Testis (tissue), 3 donors: Measurements from ENCODE around the gene THNSL1. TPM values are rescaled to one million over a fixed set of nuclear protein-coding genes. Genes with fewer than 3 reads are reported as not detected.

ENCODE experiments used
- DNase-seq: peaks from one replicate; pipeline ENCODE4 v3.0.0-alpha.2; 2019
- H3K27ac ChIP-seq, 2 donors: fragments of 200-600 bp; sonication (generic); one replicate each; pipeline ENCODE4 v1.5.1; 2019
- H3K27me3 ChIP-seq: fragments of 200-600 bp; sonication (generic); one replicate; pipeline ENCODE4 v1.5.1; 2019
- H3K36me3 ChIP-seq: fragments of 200-600 bp; sonication (generic); one replicate; pipeline ENCODE4 v1.5.1; 2017; ENCODE audit warnings: low read depth; ENCODE audit errors: missing control alignments
- H3K4me1 ChIP-seq: fragments of 200-600 bp; sonication (generic); one replicate; pipeline ENCODE4 v1.5.1; 2019
- H3K4me3 ChIP-seq, 2 donors: fragments of 200-600 bp; sonication (generic); one replicate each; pipeline ENCODE4 v1.5.1; 2017 to 2019
- H3K9me3 ChIP-seq: fragments of 200-600 bp; sonication (generic); one replicate; pipeline ENCODE4 v1.5.1; 2017
- POLR2A ChIP-seq: fragments of 450-650 bp; IDR thresholded peaks from one replicate; pipeline ENCODE4 v1.6.1; 2017; ENCODE audit warnings: antibody characterized with exemption, mild to moderate bottlenecking, moderate library complexity
- WGBS, 2 donors: methylation state at CpG; one replicate each; pipeline ENCODE4 v1.1.5; 2018; 5-methylcytosine and 5-hydroxymethylcytosine counted together
- intact Hi-C: fragments of 100-400 bp; cut with DNase I; formaldehyde crosslinking; loops from one replicate; pipeline ENCODE4 v1.15.1; 2023; ENCODE audit warnings: low total_unique reads
- polyA plus RNA-seq: library from polyadenylated mRNA; stranded (reverse); fragments of 350-450 nt; fragmentation: Illumina TruSeq; extraction: RNeasy Lipid Tissue Mini Kit (QIAGEN cat#74804); gene quantifications from one replicate; pipeline ENCODE4 v1.2.3, GENCODE V29; 2014; ENCODE audit warnings: low read depth, low replicate concordance; ENCODE audit not compliant: insufficient read depth
- total RNA-seq, 2 donors: library from RNA; depleted of rRNA; stranded (reverse); fragments of >200 nt; gene quantifications; one replicate each; pipeline ENCODE4 v1.2.3, GENCODE V29; 2016
- TF ChIP-seq, protein P1 (sequence below), 3 experiments: fragments of 450-650 bp in 2 of 3; fragments of 200-600 bp in 1 of 3; sonication (generic) in 1 of 3; IDR thresholded peaks; one replicate each; pipeline ENCODE4 v1.5.1; 2016 to 2019; ENCODE audit warnings: antibody characterized with exemption in 3 of 3, mild to moderate bottlenecking in 2 of 3, moderate library complexity in 1 of 3

The THNSL1 gene
- total and polyA plus RNA-seq, 3 donors from 2014 or later = 6.7 to 9.6 (median 9.6) TPM

DNA sequence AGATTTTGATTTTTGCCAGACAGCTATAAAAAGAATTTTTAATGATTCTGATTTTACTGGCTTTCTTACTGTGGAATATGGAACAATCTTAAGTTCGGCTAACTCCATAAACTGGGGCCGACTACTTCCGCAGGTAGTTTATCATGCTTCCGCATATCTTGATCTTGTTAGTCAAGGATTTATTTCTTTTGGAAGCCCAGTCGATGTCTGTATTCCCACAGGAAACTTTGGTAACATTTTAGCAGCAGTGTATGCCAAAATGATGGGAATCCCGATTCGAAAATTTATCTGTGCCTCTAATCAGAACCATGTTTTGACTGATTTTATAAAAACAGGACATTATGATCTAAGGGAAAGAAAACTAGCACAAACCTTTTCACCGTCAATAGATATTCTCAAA is 8.1 kb downstream of the THNSL1 start:
- Histone ChIP-seq H3K36me3 (no peaks in the 10 kb centered on the region), H3K4me1 (no peaks in the 10 kb centered on the region), H3K27ac (no peak overlapping the region), H3K27me3 (no peaks in the 10 kb centered on the region), H3K9me3 (no peaks in the 10 kb centered on the region), H3K4me3 (no peak overlapping the region)
- intact Hi-C loops = no loop called here
- 84 to 87% methylated on average over 8 of the region's 8 CpGs for WGBS, 2 donors
- no peak for DNase-seq
- no peak for TF ChIP-seq POLR2A
- TF ChIP-seq, protein P1, sequence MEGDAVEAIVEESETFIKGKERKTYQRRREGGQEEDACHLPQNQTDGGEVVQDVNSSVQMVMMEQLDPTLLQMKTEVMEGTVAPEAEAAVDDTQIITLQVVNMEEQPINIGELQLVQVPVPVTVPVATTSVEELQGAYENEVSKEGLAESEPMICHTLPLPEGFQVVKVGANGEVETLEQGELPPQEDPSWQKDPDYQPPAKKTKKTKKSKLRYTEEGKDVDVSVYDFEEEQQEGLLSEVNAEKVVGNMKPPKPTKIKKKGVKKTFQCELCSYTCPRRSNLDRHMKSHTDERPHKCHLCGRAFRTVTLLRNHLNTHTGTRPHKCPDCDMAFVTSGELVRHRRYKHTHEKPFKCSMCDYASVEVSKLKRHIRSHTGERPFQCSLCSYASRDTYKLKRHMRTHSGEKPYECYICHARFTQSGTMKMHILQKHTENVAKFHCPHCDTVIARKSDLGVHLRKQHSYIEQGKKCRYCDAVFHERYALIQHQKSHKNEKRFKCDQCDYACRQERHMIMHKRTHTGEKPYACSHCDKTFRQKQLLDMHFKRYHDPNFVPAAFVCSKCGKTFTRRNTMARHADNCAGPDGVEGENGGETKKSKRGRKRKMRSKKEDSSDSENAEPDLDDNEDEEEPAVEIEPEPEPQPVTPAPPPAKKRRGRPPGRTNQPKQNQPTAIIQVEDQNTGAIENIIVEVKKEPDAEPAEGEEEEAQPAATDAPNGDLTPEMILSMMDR (IDR thresholded peaks at IDR 0.05) = no peak

DNA sequence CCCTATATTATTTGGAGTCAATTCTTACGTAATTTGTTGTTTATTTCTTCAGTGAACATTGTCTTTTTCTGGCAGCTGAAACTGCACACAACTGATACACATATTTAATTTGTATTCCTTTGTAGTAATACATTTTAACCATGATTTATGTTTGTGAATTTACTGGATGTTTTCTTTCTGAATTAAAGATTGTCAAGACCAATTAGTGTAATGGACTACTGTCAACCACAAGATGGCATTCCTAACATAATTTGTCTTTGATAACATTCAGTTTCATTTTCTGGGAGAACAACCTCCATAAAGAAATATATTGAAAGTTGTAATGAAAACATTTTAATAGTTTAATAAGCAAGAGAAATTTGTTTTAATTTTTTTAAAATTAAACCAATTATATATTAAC is 10.1 kb downstream of the THNSL1 start:
- intact Hi-C loops = no loop called here
- no peak overlapping the region for H3K27ac ChIP-seq
- no peaks in the 10 kb centered on the region for H3K4me1 ChIP-seq
- no peak overlapping the region for H3K4me3 ChIP-seq
- TF ChIP-seq, protein P1 (IDR thresholded peaks at IDR 0.05) = peak in 1 of 3 experiments; percentile 19
- no peak for TF ChIP-seq POLR2A
- H3K27me3 ChIP-seq = no peaks in the 10 kb centered on the region
- DNase-seq = no peak
- WGBS, 2 donors = 76 to 79% methylated on average over 1 of the region's 1 CpG
- no peaks in the 10 kb centered on the region for H3K9me3 ChIP-seq
- no peaks in the 10 kb centered on the region for H3K36me3 ChIP-seq

DNA sequence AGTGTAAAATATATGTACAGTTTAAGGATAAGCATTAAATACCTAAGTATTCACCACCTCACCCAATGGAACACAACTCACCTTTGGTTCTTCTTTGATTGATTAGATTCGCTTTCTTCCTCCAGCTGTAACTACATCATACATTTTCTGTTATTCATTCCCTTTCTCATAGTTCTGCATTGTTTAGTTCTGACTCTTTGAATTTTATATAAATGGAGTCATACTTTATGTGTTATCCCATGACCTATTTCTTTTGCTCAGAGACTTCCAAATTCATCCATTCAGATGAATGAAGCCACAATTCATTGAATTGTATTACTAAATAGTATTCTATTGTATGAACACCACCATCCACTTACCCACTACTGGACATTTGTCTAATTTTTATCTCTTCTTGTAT is 12.3 kb downstream of the THNSL1 start:
- no peak for TF ChIP-seq POLR2A
- TF ChIP-seq, protein P1 (IDR thresholded peaks at IDR 0.05) = no peak
- intact Hi-C loops = no loop called here
- Histone ChIP-seq H3K36me3 (no peaks in the 10 kb centered on the region), H3K27ac (no peak overlapping the region), H3K9me3 (no peaks in the 10 kb centered on the region), H3K27me3 (no peaks in the 10 kb centered on the region), H3K4me1 (no peaks in the 10 kb centered on the region), H3K4me3 (no peak overlapping the region)
- WGBS, 2 donors = 95 to 100% methylated on average over 1 of the region's 1 CpG
- DNase-seq = no peak

- intact Hi-C loops = no loop called here
- WGBS, 2 donors = 85 to 90% methylated on average over 2 of the region's 2 CpGs
- no peak for TF ChIP-seq POLR2A
- TF ChIP-seq, protein P1 (IDR thresholded peaks at IDR 0.05) = no peak
- Histone ChIP-seq H3K27me3 (no peaks in the 10 kb centered on the region), H3K9me3 (no peaks in the 10 kb centered on the region), H3K36me3 (no peaks in the 10 kb centered on the region), H3K4me1 (no peaks in the 10 kb centered on the region), H3K27ac (no peak overlapping the region), H3K4me3 (no peak overlapping the region)
- no peak for DNase-seq
Observed at GRCh38 chr10:25029519-25029918, 13.1 kb downstream of the THNSL1 start.

GRCh38 chr10:25036381-25036780 is 20.0 kb downstream of the THNSL1 start:
- Histone ChIP-seq H3K4me3 (no peak overlapping the region), H3K36me3 (no peaks in the 10 kb centered on the region), H3K4me1 (no peaks in the 10 kb centered on the region), H3K27ac (no peak overlapping the region), H3K27me3 (no peaks in the 10 kb centered on the region), H3K9me3 (no peaks in the 10 kb centered on the region)
- DNase-seq = no peak
- intact Hi-C loops = no loop called here
- TF ChIP-seq, protein P1 (IDR thresholded peaks at IDR 0.05) = no peak
- TF ChIP-seq POLR2A = no peak
- 50 to 51% methylated on average over 3 of the region's 3 CpGs for WGBS, 2 donors
